HepG2 (cell line): ENCODE data around the gene NID1. TPM values are rescaled to one million over a fixed set of nuclear protein-coding genes. Genes with fewer than 3 reads are reported as not detected.

Source experiments
- BRCA1 ChIP-seq: sonication (generic); formaldehyde crosslinking; IDR thresholded peaks from 2 replicates; pipeline ENCODE4 v1.4.0; 2020; ENCODE audit warnings: missing genetic modification reagents
- ERF ChIP-seq: IDR thresholded peaks from 2 replicates; pipeline ENCODE4 v1.6.1; 2018; ENCODE audit warnings: missing biosample characterization, missing genetic modification reagents
- FOXA3 ChIP-seq: IDR thresholded peaks from 2 replicates; pipeline ENCODE4 v1.6.1; 2016; ENCODE audit warnings: missing genetic modification reagents, missing compliant biosample characterization
- GFI1 ChIP-seq: sonication (generic); formaldehyde crosslinking; IDR thresholded peaks from 2 replicates; pipeline ENCODE4 v1.5.0; 2020; ENCODE audit warnings: missing genetic modification reagents, mild to moderate bottlenecking, borderline replicate concordance
- GPN1 ChIP-seq: sonication (generic); formaldehyde crosslinking; IDR thresholded peaks from 2 replicates; pipeline ENCODE4 v1.5.1; 2020; ENCODE audit warnings: missing genetic modification reagents, borderline replicate concordance
- HDAC1 ChIP-seq: sonication (generic); formaldehyde crosslinking; IDR thresholded peaks from 2 replicates; pipeline ENCODE4 v1.5.1; 2020; ENCODE audit warnings: mild to moderate bottlenecking, missing genetic modification reagents
- MXD4 ChIP-seq: IDR thresholded peaks from 2 replicates; pipeline ENCODE4 v1.6.1; 2016; ENCODE audit warnings: mild to moderate bottlenecking, missing biosample characterization, missing genetic modification reagents
- NCOR1 ChIP-seq: fragments of 200-600 bp; sonication (generic); IDR thresholded peaks from 2 replicates; pipeline ENCODE4 v1.7.0; 2017; ENCODE audit warnings: antibody characterized with exemption, low read length, borderline replicate concordance
- PHF21A ChIP-seq: sonication (generic); formaldehyde crosslinking; IDR thresholded peaks from 2 replicates; pipeline ENCODE4 v1.5.0; 2020; ENCODE audit warnings: mild to moderate bottlenecking, missing genetic modification reagents
- STAT6 ChIP-seq: sonication (generic); formaldehyde crosslinking; IDR thresholded peaks from 2 replicates; pipeline ENCODE4 v1.4.0; 2020; ENCODE audit warnings: missing genetic modification reagents, mild to moderate bottlenecking, borderline replicate concordance
- SUZ12 ChIP-seq: fragments of 150-350 bp; IDR thresholded peaks from 2 replicates; pipeline ENCODE4 v1.6.1; 2014; ENCODE audit warnings: low read depth, low read length
- TCF7L2 ChIP-seq: IDR thresholded peaks from 2 replicates; pipeline ENCODE4 v1.6.1; 2011; ENCODE audit warnings: mild to moderate bottlenecking, low read depth, low read length, moderate library complexity
- TEAD2 ChIP-seq: sonication (generic); formaldehyde crosslinking; IDR thresholded peaks from 2 replicates; pipeline ENCODE4 v1.9.0; 2021; ENCODE audit warnings: missing genetic modification reagents
- TOPORS ChIP-seq: sonication (generic); formaldehyde crosslinking; IDR thresholded peaks from 2 replicates; pipeline ENCODE4 v1.8.0; 2023; ENCODE audit warnings: mild to moderate bottlenecking, missing genetic modification reagents
- ZMAT5 ChIP-seq: sonication (generic); formaldehyde crosslinking; IDR thresholded peaks from 2 replicates; pipeline ENCODE4 v1.5.0; 2020; ENCODE audit warnings: mild to moderate bottlenecking, low read depth, missing genetic modification reagents, borderline replicate concordance
- ZNF33B ChIP-seq: sonication (generic); formaldehyde crosslinking; IDR thresholded peaks from 2 replicates; pipeline ENCODE4 v1.5.1; 2020; ENCODE audit warnings: mild to moderate bottlenecking, missing genetic modification reagents
- ZNF576 ChIP-seq: sonication (generic); formaldehyde crosslinking; IDR thresholded peaks from 2 replicates; pipeline ENCODE4 v1.4.0; 2020; ENCODE audit warnings: mild to moderate bottlenecking, missing genetic modification reagents
- ZNF609 ChIP-seq: sonication (generic); formaldehyde crosslinking; IDR thresholded peaks from 2 replicates; pipeline ENCODE4 v1.4.0; 2020; ENCODE audit warnings: mild to moderate bottlenecking, missing genetic modification reagents, borderline replicate concordance
- ZNF737 ChIP-seq: sonication (generic); formaldehyde crosslinking; IDR thresholded peaks from 2 replicates; pipeline ENCODE4 v1.5.0; 2020; ENCODE audit warnings: missing genetic modification reagents, mild to moderate bottlenecking, borderline replicate concordance
- polyA plus RNA-seq, 8 experiments: library from polyadenylated mRNA; depleted of rRNA in 3 of 8; stranded (reverse) in 7 of 8; unstranded in 1 of 8; fragments of >200 nt; fragmentation: Illumina TruSeq in 4 of 8; extraction: Trizol in 4 of 8; gene quantifications; 2 replicates each; pipeline versions ENCODE4 v1.2.1 to v1.2.3, GENCODE V29; 2011 to 2016; ENCODE audit warnings: low read depth in 4 of 8, missing spikeins in 1 of 8, mixed read lengths in 1 of 8; ENCODE audit not compliant: insufficient read depth in 1 of 8
- total RNA-seq, 5 experiments: library from RNA; depleted of rRNA; stranded (reverse); fragments of >200 nt; fragmentation: Illumina TruSeq; extraction: Trizol; gene quantifications; 2 replicates each; pipeline ENCODE4 v1.2.3, GENCODE V29; 2016; ENCODE audit warnings: low read depth in 1 of 5

The NID1 gene
- total and polyA plus RNA-seq, 2 of the 13 experiments (the other 11 are each of a cell fraction or from before 2014, with no cell fraction given), result 50.2 to 56.1 TPM

GRCh38 chr1:236064674-236065508 is at the start of gene NID1 (continued):
- TF ChIP-seq TCF7L2, result no peak
- 0 out of 2 replicates have a peak, but pooled peaks have one; percentile 29 for TF ChIP-seq TOPORS (CRISPR knock-in tag)
- TF ChIP-seq ERF (CRISPR knock-in tag), result no peak; the same call in 1 of the 2 replicates
- no peak for TF ChIP-seq ZNF576 (CRISPR knock-in tag)
- TF ChIP-seq NCOR1, result peak; percentile 25; the same call in 1 of the 2 replicates
- TF ChIP-seq FOXA3 (CRISPR knock-in tag), result peak; percentile 21; the same call in 1 of the 2 replicates
- no peak for TF ChIP-seq TEAD2 (CRISPR knock-in tag)
- TF ChIP-seq SUZ12, result no peak
- no peak for TF ChIP-seq ZMAT5
- no peak for TF ChIP-seq STAT6 (CRISPR knock-in tag)
- peak; percentile 71 for TF ChIP-seq PHF21A (CRISPR knock-in tag)
- TF ChIP-seq BRCA1 (CRISPR knock-in tag), result no peak
- TF ChIP-seq HDAC1 (CRISPR knock-in tag), result peak; percentile 18; the same call in 1 of the 2 replicates
- no peak for TF ChIP-seq ZNF737 (CRISPR knock-in tag)
- TF ChIP-seq GFI1 (CRISPR knock-in tag), result 0 out of 2 replicates have a peak, but pooled peaks have one; percentile 77
- 0 out of 2 replicates have a peak, but pooled peaks have one; percentile 78 for TF ChIP-seq ZNF33B (CRISPR knock-in tag)
- TF ChIP-seq ZNF609 (CRISPR knock-in tag), result peak; percentile 50; the same call in 1 of the 2 replicates
- no peak for TF ChIP-seq MXD4 (CRISPR knock-in tag)
- TF ChIP-seq GPN1 (CRISPR knock-in tag), result no peak
